Epithelial cell of prostate (primary cell): ENCODE data around the gene MAP3K14.

Experiments
- DNase-seq: peaks from one replicate; pipeline ENCODE4 v3.0.0-alpha.2; 2011; ENCODE audit warnings: low read depth, low spot score
- H3K27ac ChIP-seq: fragments of 450-650 bp; 2 replicates; pipeline ENCODE4 v1.5.1; 2017; ENCODE audit warnings: mild to moderate bottlenecking

MAP3K14 gene

DNA sequence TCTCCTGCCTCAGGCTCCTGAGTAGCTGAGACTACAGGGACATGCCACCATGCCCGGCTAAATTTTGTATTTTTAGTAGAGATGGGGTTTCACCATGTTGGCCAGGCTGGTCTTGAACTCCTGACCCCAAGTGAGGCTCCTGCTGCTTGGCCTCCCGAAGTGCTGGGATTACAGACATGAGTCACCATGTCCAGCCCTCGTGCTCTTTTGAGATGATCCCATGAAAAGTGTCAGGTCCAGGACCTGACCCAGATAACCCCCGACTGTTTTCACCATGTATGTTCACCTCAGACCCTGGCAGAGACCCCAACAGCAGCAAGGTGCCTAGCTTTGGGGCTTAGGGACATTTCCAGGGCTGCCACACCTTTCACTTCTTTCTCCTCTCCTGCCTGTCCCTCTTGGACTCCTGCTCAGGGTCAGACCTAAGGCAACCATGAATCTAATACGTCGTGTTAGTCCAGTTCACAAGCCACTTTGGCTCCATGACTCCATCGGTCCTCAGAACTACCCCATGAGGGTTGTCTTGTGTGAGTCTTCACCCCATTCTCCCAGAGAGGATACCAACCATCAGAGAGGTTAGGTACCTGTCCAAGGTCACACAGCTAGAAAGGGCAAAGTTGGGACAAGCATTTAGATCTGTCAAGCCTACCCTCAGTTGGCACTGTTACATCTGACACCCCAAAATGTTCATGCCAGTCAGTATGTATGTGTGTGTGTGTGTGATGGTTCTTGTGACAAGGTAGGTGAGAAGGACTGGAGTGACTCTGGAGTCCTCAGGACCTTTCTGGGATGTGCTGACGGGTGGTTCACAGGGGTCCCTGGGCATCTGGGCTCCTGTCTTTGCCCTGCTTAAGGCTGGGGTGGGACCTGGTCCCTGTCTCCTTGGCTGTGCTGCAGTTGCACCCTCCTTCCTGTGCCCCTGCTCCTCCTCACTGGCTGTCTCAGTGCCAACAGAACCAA, 23.1 kb upstream of the MAP3K14 start:
- no peak overlapping the region for H3K27ac ChIP-seq
- DNase-seq = no peak

DNA sequence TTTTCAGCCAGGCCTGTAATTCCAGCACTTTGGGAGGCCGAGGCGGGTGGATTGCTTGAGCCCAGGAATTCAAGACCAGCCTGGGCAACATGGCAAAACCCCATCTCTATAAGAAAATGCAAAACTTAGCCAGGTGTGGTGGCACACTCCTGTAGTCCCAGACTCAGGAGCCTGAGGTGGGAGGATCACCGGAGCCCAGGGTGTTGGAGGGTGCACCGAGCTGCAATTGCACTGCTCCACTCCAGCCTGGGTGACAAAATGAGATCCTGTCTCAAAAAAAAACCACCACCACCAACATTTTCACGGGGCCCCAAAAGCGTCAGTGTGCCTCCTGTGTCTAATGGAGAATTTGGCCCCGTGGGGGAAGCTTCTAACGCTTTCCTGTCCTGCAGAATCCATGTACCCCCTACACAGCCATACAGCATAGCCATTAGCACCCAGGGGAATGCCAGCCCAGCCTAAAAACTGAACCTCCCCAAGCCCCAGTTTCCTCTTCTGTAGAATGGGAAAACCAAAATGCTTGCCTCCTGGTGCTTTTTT, 22.2 kb upstream of the MAP3K14 start:
- DNase-seq = no peak
- no peak overlapping the region for H3K27ac ChIP-seq

DNA sequence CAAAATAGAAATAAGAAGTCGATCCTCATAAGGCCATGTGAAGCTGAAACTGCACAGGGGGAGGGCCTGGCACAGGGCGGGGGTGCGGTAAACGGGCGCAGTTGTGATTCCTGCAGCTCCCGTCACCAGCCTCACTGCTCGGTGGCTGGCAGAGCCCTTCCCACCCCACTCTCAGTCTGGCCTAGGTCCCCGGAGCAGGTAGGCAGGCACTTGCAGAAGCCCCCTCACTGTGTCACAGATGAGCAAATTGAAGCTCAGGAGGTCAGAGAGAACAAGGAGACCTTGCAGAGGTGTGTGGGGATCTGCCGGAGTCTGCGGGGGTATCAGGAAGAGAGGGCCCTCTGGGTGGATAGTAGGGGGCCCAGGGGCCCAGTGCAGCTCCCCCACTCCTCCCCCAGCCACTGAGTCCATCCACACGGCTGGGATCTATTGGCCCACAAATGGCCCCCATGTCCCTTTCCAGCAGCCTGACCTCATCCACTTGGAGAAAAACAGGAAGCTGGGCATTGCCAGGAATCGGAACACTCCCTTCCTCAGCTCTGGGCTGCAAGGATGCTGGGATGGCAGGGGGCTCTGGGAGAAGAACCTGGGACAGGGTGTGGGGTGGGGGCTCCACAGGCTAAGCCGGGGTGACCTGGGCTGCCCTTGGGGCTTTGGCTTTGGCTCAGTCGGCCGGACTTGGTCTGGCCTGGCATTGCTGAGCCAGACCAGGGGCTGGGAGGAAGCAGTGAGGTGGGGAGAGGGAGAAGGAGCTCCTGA, 21.4 kb upstream of the MAP3K14 start:
- H3K27ac ChIP-seq = no peak overlapping the region
- DNase-seq = no peak

DNA sequence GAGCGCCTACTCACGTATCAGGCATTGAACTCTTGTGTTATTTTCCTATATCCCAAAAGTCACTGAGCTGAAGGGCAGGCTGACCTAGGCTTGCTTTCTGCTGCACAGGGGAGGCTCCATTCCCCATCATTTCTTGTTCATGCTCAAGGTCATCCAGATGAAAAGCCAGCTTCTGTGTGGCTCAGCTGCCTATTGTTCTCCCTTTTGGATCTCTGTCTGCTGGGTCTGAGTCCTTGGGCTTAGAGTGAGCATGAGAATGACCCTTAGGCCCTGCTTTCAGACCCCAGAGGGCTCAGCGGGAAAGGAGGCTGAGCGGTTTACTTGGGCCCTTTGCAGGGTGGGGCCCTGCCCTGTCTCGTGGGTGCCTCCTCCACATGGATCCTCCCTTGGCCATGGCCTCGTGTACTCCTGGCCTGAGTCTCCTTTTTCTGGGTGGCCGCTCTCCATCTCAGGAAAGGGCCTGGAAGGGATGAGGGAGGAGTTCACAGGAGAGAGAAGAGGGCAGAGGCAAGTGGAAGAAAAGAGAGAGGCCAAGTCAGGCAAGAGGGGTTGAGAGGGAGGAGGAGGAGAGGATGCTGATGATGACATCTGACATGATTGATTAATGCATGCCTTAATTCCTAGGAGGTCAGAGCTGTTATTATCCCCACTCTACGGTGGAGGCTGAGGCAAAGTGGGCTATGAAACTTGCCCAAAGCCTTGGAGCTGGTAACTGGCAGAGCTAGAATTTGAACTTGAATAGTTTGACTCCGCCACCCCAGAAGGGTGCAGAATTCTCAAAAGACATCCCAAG, 19.8 kb upstream of the MAP3K14 start:
- H3K27ac ChIP-seq = no peak overlapping the region
- no peak for DNase-seq

DNA sequence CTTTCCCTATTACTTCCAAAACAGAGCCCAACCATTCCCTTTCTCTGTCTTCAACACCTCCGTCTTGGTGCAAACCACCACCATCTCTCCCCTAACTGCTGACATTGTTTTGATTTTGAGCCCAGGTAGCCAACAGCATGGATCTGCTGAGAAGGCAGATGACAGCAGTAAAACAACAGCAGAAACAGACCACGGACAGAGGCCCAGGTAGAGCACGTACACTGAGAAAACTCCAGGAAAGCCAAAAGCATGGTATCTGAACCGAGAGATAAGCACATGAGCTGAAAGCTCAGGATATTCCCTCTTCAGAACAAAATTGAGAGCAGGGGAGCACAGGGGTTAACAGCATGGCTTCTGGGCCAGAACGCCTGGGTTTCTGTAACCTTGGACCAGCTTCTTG, 18.9 kb upstream of the MAP3K14 start:
- no peak overlapping the region for H3K27ac ChIP-seq
- DNase-seq = no peak

DNA sequence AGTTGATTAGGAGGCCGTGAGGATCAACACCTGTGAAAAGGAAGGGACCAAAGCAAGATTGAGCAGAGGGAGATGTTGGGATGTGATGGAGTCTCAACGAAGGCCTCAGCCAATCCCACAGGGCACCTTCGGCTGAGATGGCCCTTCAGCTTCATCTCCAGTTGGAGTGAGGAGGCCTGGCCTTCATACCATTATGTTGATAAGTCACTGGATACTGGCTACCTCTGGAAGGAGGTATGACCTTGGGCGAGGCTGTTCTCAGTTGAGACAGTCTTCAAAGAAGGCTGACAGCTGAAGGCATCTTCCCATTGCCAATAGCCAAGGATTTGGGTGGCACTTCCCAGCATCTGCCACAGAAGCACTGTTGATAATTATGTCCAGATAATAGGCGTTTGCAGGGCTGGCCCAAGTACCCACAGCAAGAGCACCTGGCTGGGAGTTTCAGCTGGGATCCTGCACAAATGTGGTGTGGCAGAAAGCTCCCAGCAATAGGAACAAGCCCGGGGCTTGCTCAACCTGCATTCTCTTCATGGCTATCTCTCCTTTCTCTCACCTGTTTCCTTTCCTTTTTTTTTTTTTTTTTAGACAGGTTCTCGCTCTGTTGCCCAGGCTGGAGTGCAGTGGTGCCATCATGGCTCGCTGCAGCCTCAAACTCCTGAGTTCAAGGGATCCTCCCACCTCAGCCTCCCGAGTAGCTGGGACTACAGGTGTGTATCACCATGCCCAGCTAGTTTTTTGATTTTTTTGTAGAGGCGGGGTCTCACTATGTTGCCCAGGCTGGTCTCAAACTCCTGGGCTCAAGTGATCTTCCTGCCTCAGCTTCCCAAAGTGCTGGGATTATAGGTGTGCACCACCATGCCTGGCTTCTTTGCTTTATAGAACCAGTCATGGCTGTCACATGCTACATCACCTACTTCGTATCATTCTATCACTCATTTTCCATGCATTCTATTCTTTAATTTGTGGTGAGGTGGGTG, 18.2 kb upstream of the MAP3K14 start:
- H3K27ac ChIP-seq = no peak overlapping the region
- DNase-seq = no peak

DNA sequence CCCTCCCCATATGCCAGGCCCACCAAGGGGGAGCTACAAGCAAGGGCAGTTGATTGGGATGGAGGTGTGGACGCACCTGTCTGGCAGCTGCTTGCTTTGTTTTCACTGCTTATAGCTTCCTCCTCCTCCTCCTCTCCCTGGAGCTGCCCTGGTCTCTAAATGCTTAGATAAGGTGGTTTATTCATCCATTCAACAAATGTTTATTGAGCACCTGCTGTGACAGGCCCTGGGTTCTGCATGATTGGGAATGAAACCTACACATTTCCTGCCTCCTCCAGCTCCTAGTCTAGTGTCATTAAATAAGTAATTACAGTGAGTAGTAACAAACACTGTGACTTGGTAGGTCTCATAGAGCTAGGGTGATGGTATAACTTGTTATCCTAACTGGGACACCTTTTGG, 17.4 kb upstream of the MAP3K14 start:
- DNase-seq = no peak
- H3K27ac ChIP-seq = no peak overlapping the region

DNA sequence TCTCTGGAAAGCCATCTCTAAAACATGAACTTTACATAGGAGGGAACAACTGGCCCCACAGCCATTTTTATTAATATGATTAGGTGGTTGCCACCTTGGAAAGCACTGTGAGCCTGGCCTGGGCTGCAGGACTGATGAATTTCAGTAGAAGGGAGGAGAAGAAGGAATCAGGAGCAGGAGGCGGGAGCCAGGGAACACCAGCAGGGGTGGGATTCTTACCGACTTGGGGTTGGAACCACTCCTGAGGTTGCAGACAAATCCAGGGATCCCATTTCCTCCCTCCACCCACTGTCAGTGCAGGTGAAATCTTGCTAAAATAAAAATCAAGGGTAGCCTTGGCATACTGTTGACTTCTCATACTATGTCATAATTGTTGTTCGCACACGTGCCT, 16.9 kb upstream of the MAP3K14 start:
- no peak overlapping the region for H3K27ac ChIP-seq
- no peak for DNase-seq

DNA sequence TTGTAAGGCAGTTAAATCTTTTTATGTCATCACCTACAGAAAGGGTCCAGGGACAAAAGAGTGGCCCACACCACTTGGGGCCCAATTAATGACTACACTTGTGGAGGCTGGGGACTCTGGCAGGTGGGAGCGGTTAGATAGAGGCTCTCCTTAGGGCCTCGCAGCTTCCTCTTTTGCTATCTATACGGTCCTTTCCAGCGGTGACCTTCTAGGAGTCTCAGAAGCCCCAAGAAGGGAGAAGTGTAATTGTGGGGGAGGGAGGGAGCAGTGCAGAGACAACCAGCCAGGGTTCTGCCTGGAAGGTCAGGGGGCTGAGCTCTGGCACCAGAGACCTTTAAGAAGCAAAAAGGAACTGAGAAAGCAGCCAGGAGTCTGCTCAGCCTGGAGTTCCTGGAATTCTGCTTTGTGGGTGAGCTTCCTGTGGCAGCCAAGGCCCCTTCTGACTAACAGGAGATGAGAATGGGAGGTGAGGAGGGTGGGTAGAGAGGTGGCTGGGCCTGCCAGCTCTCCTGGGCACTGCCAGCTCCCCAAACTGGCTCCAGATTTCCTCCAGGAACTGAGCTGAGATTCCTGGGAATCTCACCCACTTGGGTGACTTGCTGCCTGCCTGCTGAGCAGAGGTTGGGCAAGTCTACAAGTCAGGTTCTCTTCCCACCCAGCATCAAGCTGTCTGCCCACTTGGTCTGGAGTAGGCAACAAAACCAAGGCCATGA, 16.3 kb upstream of the MAP3K14 start:
- no peak overlapping the region for H3K27ac ChIP-seq
- DNase-seq = no peak

DNA sequence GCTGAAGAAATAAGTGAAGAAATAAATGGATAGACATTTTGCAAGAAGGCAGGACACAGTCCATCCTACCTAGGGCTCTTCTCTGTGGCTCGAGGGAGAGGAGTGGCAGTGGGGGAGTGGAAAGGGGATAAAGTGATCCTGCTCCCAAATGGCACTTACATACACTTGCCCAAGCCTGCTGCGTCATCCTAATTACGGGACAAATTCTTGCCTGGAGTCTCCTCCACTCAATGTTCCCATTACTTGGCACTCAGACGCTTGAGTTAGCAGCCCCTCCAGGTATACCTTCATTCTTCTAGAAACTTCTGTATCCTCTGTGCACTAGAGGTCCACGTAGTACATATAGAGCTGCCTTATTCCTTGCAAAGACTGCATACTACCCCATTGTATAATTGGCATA, 15.7 kb upstream of the MAP3K14 start:
- no peak for DNase-seq
- no peak overlapping the region for H3K27ac ChIP-seq

DNA sequence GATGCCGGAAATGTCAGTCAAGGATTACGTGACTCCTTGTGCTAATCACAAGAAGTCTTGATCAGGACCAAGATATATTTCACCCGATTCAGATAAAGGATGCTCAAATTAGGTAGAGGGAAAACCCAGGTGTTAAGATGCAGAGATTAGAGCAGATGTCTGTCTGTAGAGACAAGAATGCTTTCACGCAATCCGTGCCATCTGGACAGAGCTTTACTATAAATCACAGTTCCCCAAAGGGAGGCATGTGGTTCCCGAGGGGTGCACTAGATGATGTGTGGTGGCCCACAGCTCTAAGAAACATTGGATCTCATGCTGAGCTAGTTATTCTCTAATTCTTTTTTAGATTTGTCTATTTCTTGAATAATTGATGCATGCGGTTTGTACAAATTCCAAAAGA, 9.8 kb upstream of the MAP3K14 start:
- no peak for DNase-seq
- no peak overlapping the region for H3K27ac ChIP-seq

DNA sequence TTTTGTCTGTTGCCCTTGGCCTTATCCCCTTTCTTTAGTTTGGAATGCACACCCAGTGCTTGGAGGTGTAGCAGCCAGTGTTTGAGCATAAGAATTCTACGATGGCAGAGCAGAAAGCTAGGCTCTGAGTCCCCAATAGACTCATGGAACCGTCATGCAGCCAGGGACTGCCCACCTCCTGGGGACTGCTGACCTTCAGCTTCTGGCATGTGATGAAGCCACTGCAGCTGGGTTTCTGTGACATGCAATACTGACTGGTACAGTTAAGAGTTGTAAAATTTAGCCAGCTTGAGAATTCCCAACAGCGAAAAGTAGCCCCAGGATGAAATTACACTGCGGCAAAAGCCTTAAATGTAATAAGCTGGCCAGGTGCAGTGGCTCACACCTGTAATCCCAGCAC, 9.0 kb upstream of the MAP3K14 start:
- DNase-seq = no peak
- no peak overlapping the region for H3K27ac ChIP-seq

DNA sequence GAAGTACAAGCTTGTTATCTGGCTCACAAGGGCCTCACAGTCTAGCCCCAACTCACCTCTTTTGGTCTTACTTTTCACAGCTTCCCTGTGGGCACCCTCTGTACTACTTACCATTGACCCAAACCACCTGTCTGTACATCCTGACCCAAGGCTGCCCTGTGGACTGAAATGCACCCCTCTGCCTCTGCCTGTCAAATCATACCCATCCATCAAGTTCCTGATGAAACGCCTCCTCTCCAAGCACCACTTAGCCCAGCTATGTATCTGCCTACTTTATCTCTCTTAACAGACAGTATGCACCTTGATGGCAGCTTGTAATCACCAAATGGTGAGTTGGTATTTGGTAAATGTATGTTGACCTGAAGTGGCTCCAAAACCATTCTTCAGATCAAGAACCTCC, 7.5 kb upstream of the MAP3K14 start:
- H3K27ac ChIP-seq = no peak overlapping the region
- DNase-seq = no peak

DNA sequence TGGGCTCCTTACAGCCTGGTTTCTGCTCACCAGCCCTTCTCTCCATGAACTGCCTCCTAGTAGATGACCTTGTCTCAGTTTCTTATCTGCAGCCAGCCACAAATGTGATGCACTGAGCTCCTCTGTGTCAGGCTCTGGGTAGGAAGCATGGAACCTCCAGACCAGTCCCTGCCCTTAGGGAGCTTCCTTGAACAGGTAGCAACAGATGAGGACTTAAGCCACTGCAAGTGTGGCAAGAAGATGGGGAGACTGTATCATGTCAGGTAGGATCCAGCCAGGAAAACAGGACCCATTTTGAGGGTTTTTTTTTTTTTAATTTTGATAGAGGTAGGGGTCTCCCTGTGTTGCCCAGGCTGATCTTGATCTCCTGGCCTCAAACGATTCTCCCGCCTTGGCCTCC, 5.3 kb upstream of the MAP3K14 start:
- no peak for DNase-seq
- H3K27ac ChIP-seq = no peak overlapping the region

DNA sequence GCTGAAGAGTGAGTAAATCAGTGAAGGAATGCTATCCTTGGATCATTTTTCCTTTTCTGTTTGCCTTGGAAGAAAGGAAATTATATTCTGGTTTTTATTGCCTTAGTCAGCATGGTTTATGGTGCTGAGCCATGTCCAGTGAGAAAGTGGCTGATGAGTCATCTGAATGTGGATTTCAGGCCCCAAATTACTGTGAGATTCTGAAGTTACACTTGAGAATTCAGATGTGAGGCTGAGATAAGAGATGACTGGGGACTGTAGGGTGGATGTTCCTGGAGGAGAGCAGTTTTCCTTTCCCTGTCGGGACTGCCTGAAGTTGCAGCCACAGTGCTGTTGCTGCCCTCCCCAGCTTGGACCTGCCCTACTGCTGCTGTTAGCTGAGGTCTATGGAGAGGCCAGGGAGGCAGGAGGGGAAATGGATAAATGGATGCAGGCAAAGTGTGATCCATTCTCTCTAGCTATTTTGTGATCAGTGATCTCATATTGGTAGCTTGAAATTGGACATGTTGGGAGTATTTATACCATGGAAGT, 4.2 kb upstream of the MAP3K14 start:
- peak overlapping the region; percentile 73 for H3K27ac ChIP-seq
- peak; percentile 75 for DNase-seq

DNA sequence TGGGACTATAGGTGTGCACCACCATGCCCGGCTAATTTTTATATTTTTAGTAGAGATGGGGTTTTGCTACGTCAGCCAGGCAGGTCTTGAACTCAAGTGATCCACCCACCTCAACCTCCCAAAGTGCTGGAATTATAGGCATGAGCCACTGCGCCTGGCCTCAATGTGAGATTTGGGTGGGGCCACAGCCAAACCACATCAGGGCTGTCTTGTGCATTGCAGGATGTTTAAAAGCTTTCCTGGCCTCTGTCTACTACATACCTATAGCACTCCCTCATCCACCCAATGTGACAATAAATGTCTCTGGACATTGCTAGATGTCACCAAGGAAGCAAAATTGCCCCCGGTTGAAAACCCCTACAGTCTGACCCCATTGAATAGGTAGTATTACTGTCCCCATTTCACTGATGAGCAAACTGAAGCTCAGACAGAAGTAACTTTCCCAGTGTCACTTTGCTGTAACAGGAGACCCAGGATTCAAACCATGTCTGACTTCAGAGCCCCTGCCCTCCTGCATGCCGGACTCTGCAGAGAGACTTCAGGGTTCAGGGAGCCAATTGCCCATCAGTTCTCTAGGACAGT, 3.6 kb upstream of the MAP3K14 start:
- no peak for DNase-seq
- peak overlapping the region; percentile 73 for H3K27ac ChIP-seq

DNA sequence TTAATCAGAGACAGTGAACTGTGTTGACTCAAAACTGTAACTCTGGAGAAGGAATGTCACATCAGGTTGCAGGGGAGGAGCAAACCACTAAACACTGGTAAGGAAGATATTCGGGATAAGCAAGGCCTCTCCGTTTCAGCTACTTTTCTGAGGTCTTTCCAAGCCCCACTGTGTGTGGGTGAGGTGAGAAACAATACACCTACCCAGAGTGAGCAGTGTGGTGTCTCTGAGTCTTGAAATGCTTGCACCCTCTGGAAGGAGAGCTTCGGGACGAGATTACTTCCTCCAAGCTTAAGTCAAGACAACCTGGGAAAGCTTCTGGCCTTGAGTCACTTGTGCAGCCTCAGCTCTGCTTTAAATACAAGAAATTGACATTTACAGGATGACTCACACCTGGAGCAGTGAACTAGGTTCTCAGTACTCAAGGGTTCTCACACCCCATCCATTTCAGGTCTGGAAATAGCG, 2.5 kb upstream of the MAP3K14 start:
- peak; percentile 87 for DNase-seq

More for the DNA sequence above, 2.5 kb upstream of the MAP3K14 start:
- peak overlapping the region; percentile 73 for H3K27ac ChIP-seq
